H9 (cell line): Measurements from ENCODE around the gene ULK1. TPM values are rescaled to one million over a fixed set of nuclear protein-coding genes. Genes with fewer than 3 reads are reported as not detected.

Experiments used
- DNase-seq: peaks from one replicate; pipeline ENCODE4 v3.0.0-alpha.2; 2017
- H2AFZ ChIP-seq: one replicate; pipeline ENCODE4 v1.6.1; 2013; ENCODE audit warnings: mild to moderate bottlenecking, low read length, control low read depth, moderate library complexity
- H2AK5ac ChIP-seq: 2 replicates; pipeline ENCODE4 v1.6.1; 2013; ENCODE audit warnings: low read length, control low read depth, mixed read lengths; ENCODE audit not compliant: insufficient read length
- H2BK120ac ChIP-seq: one replicate; pipeline ENCODE4 v1.6.1; 2013; ENCODE audit warnings: low read depth, mild to moderate bottlenecking, low read length, control low read depth, inconsistent platforms; ENCODE audit not compliant: poor library complexity, severe bottlenecking
- H2BK12ac ChIP-seq: 2 replicates; pipeline ENCODE4 v1.6.1; 2013; ENCODE audit warnings: low read length, control low read depth, mixed read lengths, low read depth; ENCODE audit not compliant: insufficient read length
- H2BK15ac ChIP-seq: 2 replicates; pipeline ENCODE4 v1.6.1; 2013; ENCODE audit warnings: low read depth, low read length, control low read depth
- H2BK20ac ChIP-seq: one replicate; pipeline ENCODE4 v1.6.1; 2013; ENCODE audit warnings: low read depth, mild to moderate bottlenecking, low read length, control low read depth, inconsistent platforms; ENCODE audit not compliant: poor library complexity, severe bottlenecking
- H2BK5ac ChIP-seq: 2 replicates; pipeline ENCODE4 v1.6.1; 2013; ENCODE audit warnings: low read length, control low read depth, mixed read lengths; ENCODE audit not compliant: insufficient read length
- H3K14ac ChIP-seq: 2 replicates; pipeline ENCODE4 v1.6.1; 2013; ENCODE audit warnings: low read length, control low read depth; ENCODE audit not compliant: insufficient read depth
- H3K18ac ChIP-seq: 2 replicates; pipeline ENCODE4 v1.6.1; 2013; ENCODE audit warnings: low read depth, mild to moderate bottlenecking, mixed read lengths, low read length, control low read depth; ENCODE audit not compliant: insufficient read length
- H3K23ac ChIP-seq: 2 replicates; pipeline ENCODE4 v1.6.1; 2013; ENCODE audit warnings: low read length, control low read depth, mixed read lengths, low read depth; ENCODE audit not compliant: insufficient read length
- H3K23me2 ChIP-seq: 2 replicates; pipeline ENCODE4 v1.6.1; 2013; ENCODE audit warnings: low read depth, mild to moderate bottlenecking, mixed read lengths, low read length, control low read depth; ENCODE audit not compliant: insufficient read length, poor library complexity, severe bottlenecking
- H3K27ac ChIP-seq: 2 replicates; pipeline ENCODE4 v1.5.1; 2013; ENCODE audit warnings: low read length, control low read depth, mixed read lengths, low read depth; ENCODE audit not compliant: insufficient read length
- H3K27me3 ChIP-seq: 2 replicates; pipeline ENCODE4 v1.6.1; 2013; ENCODE audit warnings: low read length, control low read depth, inconsistent platforms; ENCODE audit not compliant: insufficient read depth
- H3K4ac ChIP-seq: 2 replicates; pipeline ENCODE4 v1.6.1; 2013; ENCODE audit warnings: low read depth, mild to moderate bottlenecking, control low read depth, inconsistent platforms, low read length, moderate library complexity
- H3K4me1 ChIP-seq: 2 replicates; pipeline ENCODE4 v1.6.1; 2013; ENCODE audit warnings: low read length, control low read depth, inconsistent platforms; ENCODE audit not compliant: insufficient read depth
- H3K4me2 ChIP-seq: 2 replicates; pipeline ENCODE4 v1.6.1; 2013; ENCODE audit warnings: low read length, control low read depth, mixed read lengths; ENCODE audit not compliant: insufficient read length, insufficient read depth
- H3K56ac ChIP-seq: 2 replicates; pipeline ENCODE4 v1.6.1; 2013; ENCODE audit warnings: low read depth, mild to moderate bottlenecking, mixed read lengths, low read length, control low read depth; ENCODE audit not compliant: insufficient read length
- H3K79me1 ChIP-seq: 2 replicates; pipeline ENCODE4 v1.6.1; 2013; ENCODE audit warnings: low read depth, mild to moderate bottlenecking, moderate library complexity, low read length, control low read depth, inconsistent platforms; ENCODE audit not compliant: insufficient read depth, poor library complexity, severe bottlenecking
- H3K79me2 ChIP-seq: 2 replicates; pipeline ENCODE4 v1.6.1; 2013; ENCODE audit warnings: low read length, control low read depth, inconsistent platforms; ENCODE audit not compliant: insufficient read depth
- H3K9ac ChIP-seq: 2 replicates; pipeline ENCODE4 v1.6.1; 2013; ENCODE audit warnings: low read length, control low read depth, mixed read lengths; ENCODE audit not compliant: insufficient read length; ENCODE audit errors: extremely low read depth
- H3K9me3 ChIP-seq: one replicate; pipeline ENCODE4 v1.6.1; 2013; ENCODE audit warnings: low read depth, low read length, inconsistent platforms; ENCODE audit not compliant: control insufficient read depth
- H3T11ph ChIP-seq: one replicate; pipeline ENCODE4 v1.6.1; 2013; ENCODE audit warnings: mild to moderate bottlenecking, low read length, control low read depth, inconsistent platforms
- H4K20me1 ChIP-seq: one replicate; pipeline ENCODE4 v1.6.1; 2013; ENCODE audit not compliant: control insufficient read depth, insufficient read length, insufficient read depth
- H4K5ac ChIP-seq: 2 replicates; pipeline ENCODE4 v1.6.1; 2013; ENCODE audit warnings: low read depth, mild to moderate bottlenecking, mixed read lengths, low read length, control low read depth; ENCODE audit not compliant: insufficient read length
- H4K8ac ChIP-seq: replicated peaks from 2 replicates; pipeline ENCODE4 v1.6.1; 2013; ENCODE audit warnings: low read length, control low read depth, mixed read lengths, low read depth; ENCODE audit not compliant: insufficient read length
- H4K91ac ChIP-seq: 2 replicates; pipeline ENCODE4 v1.6.1; 2013; ENCODE audit warnings: low read depth, mild to moderate bottlenecking, moderate library complexity, mixed read lengths, low read length, control low read depth; ENCODE audit not compliant: insufficient read length
- H3K27ac Mint-ChIP-seq, 3 experiments: 2 replicates in 2 of 3; 3 replicates in 1 of 3; pipeline ENCODE4 v1.8.0; 2020 to 2021; ENCODE audit warnings: mixed read lengths in 3 of 3, mild to moderate bottlenecking in 1 of 3, moderate library complexity in 1 of 3
- H3K27me3 Mint-ChIP-seq: 2 replicates; pipeline ENCODE4 v1.8.0; 2021; ENCODE audit warnings: low read depth, mild to moderate bottlenecking, moderate library complexity, mixed read lengths
- H3K36me3 Mint-ChIP-seq, 3 experiments: 2 replicates in 2 of 3; 3 replicates in 1 of 3; pipeline ENCODE4 v1.8.0; 2020 to 2021; ENCODE audit warnings: low read depth in 3 of 3, mixed read lengths in 3 of 3; ENCODE audit not compliant: insufficient read depth in 1 of 3
- H3K4me1 Mint-ChIP-seq, 2 experiments: 2 replicates each; pipeline ENCODE4 v1.8.0; 2020; ENCODE audit warnings: mixed read lengths in 2 of 2
- H3K4me3 Mint-ChIP-seq, 2 experiments: 2 replicates in 1 of 2; 3 replicates in 1 of 2; pipeline ENCODE4 v1.8.0; 2020 to 2021; ENCODE audit warnings: mild to moderate bottlenecking in 2 of 2, mixed read lengths in 2 of 2, moderate library complexity in 1 of 2
- H3K9me3 Mint-ChIP-seq, 2 experiments: 2 replicates in 1 of 2; 3 replicates in 1 of 2; pipeline ENCODE4 v1.8.0; 2020; ENCODE audit warnings: mild to moderate bottlenecking in 2 of 2, mixed read lengths in 2 of 2, moderate library complexity in 1 of 2
- CTCF ChIP-seq: fragments of 200-600 bp; sonication (generic); conservative IDR thresholded peaks from 3 replicates; pipeline ENCODE4 v1.8.0; 2021; ENCODE audit warnings: antibody characterized with exemption, mild to moderate bottlenecking
- WGBS: extraction: QIAGEN DNeasy Blood & Tissue Kit; methylation state at CpG from one replicate; pipeline ENCODE4 v1.1.7; 2013; ENCODE audit warnings: missing lambda C conversion rate, low lambda C conversion rate, mixed read lengths; ENCODE audit not compliant: insufficient read length; ENCODE audit errors: extremely low coverage; 5-methylcytosine and 5-hydroxymethylcytosine counted together
- total RNA-seq: library from RNA; stranded (reverse); gene quantifications from 2 replicates; pipeline ENCODE4 v1.2.1, GENCODE V29; 2021

Gene ULK1
- total RNA-seq, 1 experiment from 2014 or later, result 57.2 TPM

GRCh38 chr12:131851741-131852550 lies 42.5 kb upstream of the ULK1 start:
- Histone ChIP-seq H4K20me1 (no peaks in the 10 kb centered on the region), H4K8ac (no peak overlapping the region), H2BK20ac (no peak overlapping the region), H4K5ac (no peak overlapping the region), H2BK12ac (no peak overlapping the region), H3K27me3 (no peaks in the 10 kb centered on the region), H3T11ph (no peak overlapping the region), H3K18ac (no peak overlapping the region), H2BK5ac (no peak overlapping the region), H3K9me3 (no peaks in the 10 kb centered on the region), H3K23ac (no peak overlapping the region), H3K4ac (no peak overlapping the region; the same call in 1 of the 2 replicates), H3K9ac (no peak overlapping the region), H3K4me2 (no peak overlapping the region), H2AK5ac (no peak overlapping the region), H3K4me1 (no peaks in the 10 kb centered on the region), H2BK120ac (no peak overlapping the region), H3K14ac (no peak overlapping the region), H2AFZ (no peak overlapping the region), H3K23me2 (no peaks in the 10 kb centered on the region), H3K79me1 (no peaks in the 10 kb centered on the region), H3K79me2 (no peaks in the 10 kb centered on the region), H3K56ac (no peak overlapping the region), H4K91ac (no peak overlapping the region), H2BK15ac (no peak overlapping the region), H3K27ac (no peak overlapping the region)
- Mint-ChIP-seq H3K9me3 (no peaks in the 10 kb centered on the region), H3K27me3 (peaks cover 6% of the 10 kb centered on the region; the same call in 1 of the 2 replicates), H3K36me3 (peaks cover 5 to 9% (median 8%) of the 10 kb centered on the region in 3 experiments; a peak in 4 of 7 replicates), H3K4me1 (peaks cover 8 to 11% of the 10 kb centered on the region in 2 experiments), H3K27ac (no peak overlapping the region), H3K4me3 (no peak overlapping the region; a peak in 1 of 5 replicates)
- peak; percentile 37 for DNase-seq
- WGBS, result no CpG with 5 or more reads among the region's 37 CpGs
- TF ChIP-seq CTCF, result no peak
